ENCODE measurements around the gene DHPS. TPM values are rescaled to one million over a fixed set of nuclear protein-coding genes. Genes with fewer than 3 reads are reported as not detected.

Gene DHPS
- total and polyA plus RNA-seq, 2 of the 4 experiments (the other 2 are of a cell fraction): 82.8 to 85.0 TPM

- Histone ChIP-seq H3K56ac (ENCODE audit: extremely low read depth, insufficient read depth, low read length) (peak overlapping the region; percentile 81; the same call in 1 of the 2 replicates), H3K27me3 (ENCODE audit: control insufficient read depth, insufficient read depth, low read length) (no peaks in the 10 kb centered on the region), H3K4me2 (ENCODE audit: low read depth, low read length) (peak overlapping the region; percentile 99), H3K4ac (ENCODE audit: low read depth, low read length) (peak overlapping the region; percentile 96), H4K8ac (ENCODE audit: low read depth in 2 of 2, low read length in 2 of 2) (peak overlapping the region; percentile 77 to 95; a peak in 3 of 4 replicates), H2AK9ac (replicated peaks; ENCODE audit: low read depth, low read length, poor library complexity) (peak overlapping the region; percentile 100), H4K91ac (ENCODE audit: insufficient read depth, low read depth, low read length) (peak overlapping the region; percentile 89), H2BK20ac (ENCODE audit: low read depth, low read length) (no peak overlapping the region), H3K4me1 (ENCODE audit: control insufficient read depth, insufficient read depth, low read length) (peaks cover 4% of the 10 kb centered on the region), H3K14ac (replicated peaks; ENCODE audit: low read depth, low read length) (peak overlapping the region; percentile 94), H3K23ac (ENCODE audit: low read depth, low read length) (peak overlapping the region; percentile 79), H2AFZ (replicated peaks; ENCODE audit: low read length, poor library complexity) (peak overlapping the region; percentile 93), H3K79me1 (ENCODE audit: low read depth in 1 of 2, low read length in 2 of 2) (peaks cover 22 to 65% of the 10 kb centered on the region in 2 experiments), H2BK5ac (ENCODE audit: low read depth, low read length, poor library complexity, severe bottlenecking) (peak overlapping the region; percentile 95), H4K20me1 (ENCODE audit: insufficient read depth, low read length) (peaks cover 15% of the 10 kb centered on the region; the same call in 1 of the 2 replicates), H3K4me3 (ENCODE audit: insufficient read depth, low read depth, low read length) (peak overlapping the region; percentile 91), H3K36me3 (ENCODE audit: control insufficient read depth, insufficient read depth, low read length) (peaks cover 18% of the 10 kb centered on the region), H3K9me1 (ENCODE audit: insufficient read depth, low read length) (peaks cover 10% of the 10 kb centered on the region; the same call in 1 of the 2 replicates), H2BK120ac (ENCODE audit: low read depth, low read length) (peak overlapping the region; percentile 50), H3K9me3 (ENCODE audit: control insufficient read depth, insufficient read depth, low read length) (no peaks in the 10 kb centered on the region), H2BK15ac (ENCODE audit: low read depth, low read length) (no peak overlapping the region), H4K5ac (ENCODE audit: low read depth, low read length) (peak overlapping the region; percentile 56), H2AK5ac (ENCODE audit: low read depth, low read length) (peak overlapping the region; percentile 87), H3K9ac (ENCODE audit: low read depth, low read length) (peak overlapping the region; percentile 92), H3K18ac (ENCODE audit: low read depth, low read length) (peak overlapping the region; percentile 42), H3K27ac (ENCODE audit: insufficient read depth, low read length) (peak overlapping the region; percentile 85)
- no peak for DNase-seq
- in situ Hi-C loops (cut with MboI; ENCODE audit: low sequenced_read_pairs): no loop called here
- ChIA-PET CTCF (interaction anchor here (2.2 kb wide), 1 partner anchor 12 kb away, joined by 8 read pairs; no protein-coding TSS in a partner anchor), POLR2A (ENCODE audit: unreplicated experiment) (no interaction called here)
- intact Hi-C loops (cut with micrococcal nuclease): no loop called here
- ATAC-seq (ENCODE audit: low read depth): peak; percentile 22
- TF ChIP-seq BHLHE40 (IDR thresholded peaks at IDR 0.05; ENCODE audit: low read depth, low read length) (no peak), CTCF (conservative IDR thresholded peaks at IDR 0.05; ENCODE audit: low read depth, low read length) (no peak), CEBPB (IDR thresholded peaks at IDR 0.05; ENCODE audit: low read depth, low read length) (no peak), NFE2L2 (IDR thresholded peaks at IDR 0.05; ENCODE audit: low read depth, low read length) (no peak), CHD1 (IDR thresholded peaks at IDR 0.05; ENCODE audit: low read depth, low read length) (no peak), POLR2A (IDR thresholded peaks at IDR 0.05; ENCODE audit: low read depth, low read length) (no peak)
- no TSS peak for BruUV-seq (replicated peaks)
- 4% methylated on average over 29 of the region's 59 CpGs; no CpG with 5 or more reads in 1 of the 2 experiments for whole genome bisulfite sequencing, 2 experiments (ENCODE audit: extremely low coverage in 2 of 2, insufficient read length in 1 of 2)
- dilution Hi-C loops (cut with HindIII; ENCODE audit: low sequenced_read_pairs, unreplicated experiment): no loop called here
These were observed 39.4 kb upstream of the DHPS start for GRCh38 chr19:12720851-12721655.
